HG02973 (cell line): Measurements from ENCODE around the gene DENND1A.
"Not testable (repeated sequence)": the region's sequence is repeated elsewhere in the genome, so short reads cannot be mapped to it uniquely, and the experiment has no call there.

Experiments
- ATAC-seq: cut with Tn5 transposase; IDR thresholded peaks from one replicate; pipeline ENCODE4 v1.9.1; 2021; ENCODE audit warnings: moderate library complexity; ENCODE audit not compliant: unreplicated experiment

DENND1A gene

GRCh38 chr9:123741214-123741613 lies 188.7 kb downstream of the DENND1A start:
- ATAC-seq: no peak

GRCh38 chr9:123739902-123740301 lies 190.0 kb downstream of the DENND1A start:
- no peak for ATAC-seq

DNA sequence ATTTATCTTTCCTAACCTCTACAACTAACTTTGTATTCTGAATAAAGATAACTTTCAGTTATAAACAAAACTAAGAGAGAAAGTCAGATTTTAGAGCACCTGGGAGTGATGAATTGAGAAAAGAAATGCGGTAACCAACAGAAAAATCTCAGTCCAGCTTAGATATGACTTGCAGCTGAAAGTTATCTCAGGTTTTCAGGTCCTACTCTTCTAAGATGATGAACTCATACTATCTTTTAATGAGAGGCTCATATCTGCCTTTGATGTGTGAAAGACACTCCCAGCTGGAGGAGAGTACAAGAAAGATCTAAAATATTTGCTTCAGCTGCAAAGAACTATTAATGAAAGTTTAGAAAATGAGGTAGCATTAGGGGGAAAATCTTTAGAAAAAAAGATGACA lies 190.5 kb downstream of the DENND1A start:
- no peak for ATAC-seq

DNA sequence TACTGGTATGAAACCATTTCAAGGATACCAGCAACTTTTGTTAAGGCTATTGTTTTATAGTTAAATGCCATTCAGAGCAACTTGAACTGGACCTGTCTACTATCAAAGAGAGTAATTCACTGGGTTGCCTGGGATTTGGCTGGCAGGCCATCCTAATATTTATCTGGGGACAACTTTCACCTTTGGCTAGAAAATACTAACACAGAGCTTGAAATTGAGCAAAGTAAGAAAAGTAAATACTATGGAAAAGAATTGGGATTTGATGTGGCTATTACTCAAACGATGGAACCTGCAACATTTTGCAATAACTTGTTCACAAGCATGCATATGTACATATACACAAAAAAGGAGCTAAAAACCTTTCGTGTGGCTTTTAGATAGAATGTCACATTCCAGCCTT lies 191.3 kb downstream of the DENND1A start:
- ATAC-seq: no peak

DNA sequence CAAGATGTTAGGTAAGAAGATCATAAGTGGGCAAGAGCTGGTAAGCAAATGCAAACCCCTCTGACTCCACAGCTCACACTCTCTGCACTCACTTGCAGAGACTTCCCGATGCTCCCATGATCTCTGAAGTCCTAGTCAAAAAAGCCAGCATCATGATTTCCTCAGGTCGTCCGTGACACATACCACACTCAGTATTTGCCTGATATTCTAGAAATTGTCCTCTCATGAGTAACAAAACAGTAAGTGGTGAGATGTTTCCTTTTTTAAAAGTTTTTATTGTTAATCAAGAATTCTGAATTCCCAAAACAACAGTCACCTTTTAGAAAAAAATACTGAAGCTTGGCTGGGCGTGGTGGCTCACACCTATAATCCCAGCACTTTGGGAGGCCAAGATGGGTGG lies 194.6 kb downstream of the DENND1A start:
- no peak for ATAC-seq

- ATAC-seq: not testable (repeated sequence)
Measured at GRCh38 chr9:123728571-123728970, 201.4 kb downstream of the DENND1A start.

GRCh38 chr9:123727332-123727731 lies 202.6 kb downstream of the DENND1A start:
- ATAC-seq: no peak

DNA sequence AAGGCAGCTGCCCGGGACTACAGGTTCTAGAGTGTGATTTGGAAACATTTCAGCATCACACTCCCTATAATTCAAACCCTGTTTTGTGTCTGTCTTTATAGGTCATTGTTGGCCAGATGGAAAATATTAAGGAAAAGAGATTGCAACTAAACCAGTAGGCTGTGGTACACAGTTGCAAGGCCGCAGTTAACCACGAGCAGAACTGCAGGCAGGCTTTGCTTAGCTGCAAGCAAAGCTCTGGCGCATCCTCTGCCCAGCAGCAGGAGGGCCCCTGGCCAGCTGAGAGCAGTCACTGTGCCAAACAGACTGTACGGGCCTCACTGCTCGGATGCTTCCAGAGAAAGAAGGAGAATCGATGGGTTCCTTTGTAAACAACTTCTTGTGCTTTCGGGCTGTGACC lies 204.5 kb downstream of the DENND1A start:
- ATAC-seq: no peak

- ATAC-seq: no peak
Measured at GRCh38 chr9:123724211-123724796, 205.6 kb downstream of the DENND1A start.

- no peak for ATAC-seq
Measured at GRCh38 chr9:123723135-123723875, 206.6 kb downstream of the DENND1A start.

DNA sequence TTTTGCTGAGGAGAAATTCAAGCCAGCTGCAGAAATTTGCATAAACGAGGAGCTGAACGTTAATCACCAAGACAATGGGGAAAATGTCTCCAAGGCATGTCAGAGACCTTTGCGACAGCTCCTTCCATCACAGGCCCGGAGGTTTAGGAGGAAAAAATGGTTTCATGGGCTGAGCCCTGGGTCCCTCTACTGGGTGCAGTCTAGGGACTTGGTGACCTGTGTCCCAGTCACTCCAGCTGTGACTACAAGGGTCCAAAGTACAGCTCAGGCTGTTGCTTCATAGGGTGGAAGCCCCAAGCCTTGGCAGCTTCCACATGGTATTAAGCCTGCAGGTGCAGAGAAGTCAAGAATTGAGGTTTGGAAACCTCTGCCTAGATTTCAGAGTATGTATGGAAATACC lies 207.5 kb downstream of the DENND1A start:
- no peak for ATAC-seq

DNA sequence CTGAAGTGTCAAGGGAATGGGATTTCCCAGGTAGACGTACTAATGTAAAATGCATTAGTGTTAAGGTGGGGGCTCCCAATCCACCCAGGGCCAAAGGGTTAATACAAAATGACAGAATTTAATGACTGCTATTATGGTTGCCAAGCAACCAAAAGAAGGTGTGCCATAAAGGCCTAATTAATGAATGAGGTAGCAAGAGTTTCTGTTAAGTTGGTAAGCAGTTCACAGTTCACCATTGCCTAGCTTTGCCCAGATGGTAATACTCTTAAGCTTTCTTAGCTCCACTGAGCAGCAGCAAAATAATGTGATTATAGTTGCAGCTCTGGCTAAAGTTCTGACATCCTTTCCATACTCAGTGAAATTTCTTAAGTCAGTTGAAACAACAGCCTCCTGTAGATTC lies 211.7 kb downstream of the DENND1A start:
- ATAC-seq: no peak

GRCh38 chr9:123717581-123718175 lies 212.2 kb downstream of the DENND1A start:
- no peak for ATAC-seq

DNA sequence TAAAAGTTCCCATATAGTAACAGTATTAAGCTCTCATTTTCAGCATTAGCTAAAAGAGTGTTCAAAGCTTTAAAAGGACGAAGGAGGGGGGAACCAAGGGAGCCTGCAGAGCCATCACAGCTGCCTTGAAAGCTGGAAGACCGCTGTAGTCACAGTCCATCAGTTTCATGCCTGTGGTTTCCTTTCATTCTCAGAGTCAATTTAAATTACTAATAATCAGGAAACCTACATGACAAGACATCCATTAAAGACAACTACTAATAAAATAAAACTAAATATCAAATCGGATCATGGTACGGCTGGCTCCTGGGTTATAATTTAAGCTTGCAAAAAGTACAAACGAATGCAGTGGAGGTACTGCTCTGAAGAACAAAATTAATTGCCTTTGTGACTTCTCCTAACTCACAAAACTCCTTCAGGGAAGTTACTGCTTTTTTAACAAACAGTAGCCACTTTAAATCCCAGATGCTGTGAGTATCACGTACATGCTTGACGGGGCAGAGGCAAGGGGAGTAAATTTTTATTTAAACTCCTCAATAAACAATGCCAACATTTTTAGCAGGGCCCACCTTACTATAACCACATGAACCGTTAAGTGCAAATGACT lies 213.5 kb downstream of the DENND1A start:
- no peak for ATAC-seq

GRCh38 chr9:123715258-123715657 lies 214.7 kb downstream of the DENND1A start:
- ATAC-seq: no peak

GRCh38 chr9:123713282-123713681 lies 216.6 kb downstream of the DENND1A start:
- ATAC-seq: no peak

- ATAC-seq: no peak
Measured at GRCh38 chr9:123712399-123712798, 217.5 kb downstream of the DENND1A start.

DNA sequence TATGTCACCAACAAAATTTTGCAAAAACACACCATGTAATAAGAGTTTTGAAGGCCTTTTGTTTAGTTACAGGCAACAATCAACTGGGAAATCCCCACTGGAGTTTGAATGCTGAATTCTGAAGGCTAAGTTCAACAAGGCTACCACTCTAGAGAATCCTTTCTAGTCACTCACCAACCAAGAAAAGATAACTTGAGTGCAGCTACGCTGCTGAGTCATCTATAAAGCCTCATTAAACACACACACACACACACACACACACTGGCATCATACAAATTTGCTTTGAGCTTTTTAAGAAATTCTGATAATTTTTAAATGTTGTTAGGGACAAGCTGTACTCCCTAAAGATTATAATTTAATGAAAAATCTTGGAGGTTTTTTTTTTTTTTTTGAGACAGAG lies 219.6 kb downstream of the DENND1A start:
- ATAC-seq: no peak

- no peak for ATAC-seq
Measured at GRCh38 chr9:123702483-123702882, 227.4 kb downstream of the DENND1A start.

GRCh38 chr9:123697686-123698085 lies 232.2 kb downstream of the DENND1A start:
- ATAC-seq: no peak

DNA sequence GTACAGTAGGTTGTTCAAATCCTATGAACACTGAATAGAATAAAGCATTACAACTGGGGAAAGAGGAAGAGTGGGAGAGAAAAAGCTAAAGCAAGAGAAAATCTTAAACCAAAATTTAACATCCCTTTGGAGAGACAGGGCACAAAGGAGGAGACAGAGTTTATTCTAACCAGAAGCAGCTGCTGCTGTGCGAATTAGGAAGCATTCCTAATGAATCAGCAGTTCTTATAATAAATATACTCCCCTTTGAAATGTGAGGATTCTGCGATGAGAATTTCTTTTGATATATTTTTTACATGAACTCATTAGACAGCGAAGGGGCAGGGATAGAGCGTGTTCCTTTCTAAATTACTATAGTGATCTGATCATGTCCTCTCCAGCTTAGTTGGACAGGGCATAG lies 233.4 kb downstream of the DENND1A start:
- ATAC-seq: no peak

GRCh38 chr9:123695386-123695785 lies 234.5 kb downstream of the DENND1A start:
- ATAC-seq: no peak
